BJ (cell line): ENCODE results near the gene NPAS3. TPM values are rescaled to one million over a fixed set of nuclear protein-coding genes. Genes with fewer than 3 reads are reported as not detected.

Experiments
- CTCF ChIA-PET: fragments of 350-600 bp; formaldehyde crosslinking; extraction: SDS; loops from one replicate; lab custom pipeline; 2021; ENCODE audit warnings: antibody characterized with exemption, inconsistent platforms; lab: Yijun Ruan, JAX
- POLR2A ChIA-PET: fragments of 300-600 bp; sonication (Branson Sonifier 250); formaldehyde crosslinking; extraction: SDS; loops from one replicate; lab custom pipeline; 2021; ENCODE audit warnings: antibody characterized with exemption; lab: Charles Lee
- DNase-seq: peaks from one replicate; pipeline ENCODE4 v3.0.0-alpha.2; 2011; ENCODE audit warnings: low read depth
- H3K27me3 ChIP-seq: 2 replicates; pipeline ENCODE4 v1.6.0; 2011; ENCODE audit warnings: low read length; ENCODE audit not compliant: control insufficient read depth, insufficient read depth
- H3K36me3 ChIP-seq: 2 replicates; pipeline ENCODE4 v1.5.1; 2011; ENCODE audit warnings: low read length; ENCODE audit not compliant: control insufficient read depth, insufficient read depth
- H3K4me3 ChIP-seq: 2 replicates; pipeline ENCODE4 v1.5.1; 2011; ENCODE audit warnings: low read depth, mild to moderate bottlenecking, control low read depth, low read length
- CTCF ChIP-seq: IDR thresholded peaks from 2 replicates; pipeline ENCODE4 v1.5.1; 2011; ENCODE audit warnings: low read depth, mild to moderate bottlenecking, control low read depth, inconsistent platforms, low read length, moderate library complexity; ENCODE audit not compliant: insufficient read depth
- polyA plus RNA-seq: library from polyadenylated mRNA; depleted of rRNA; stranded (reverse); fragments of >200 nt; gene quantifications from 2 replicates; pipeline ENCODE4 v1.2.3, GENCODE V29; 2011

Gene NPAS3
- polyA plus RNA-seq, 1 experiment = 0.09 TPM

- CTCF ChIA-PET = no interaction called here
- Histone ChIP-seq H3K36me3 (no peaks in the 10 kb centered on the region), H3K4me3 (no peak overlapping the region), H3K27me3 (peaks cover 50% of the 10 kb centered on the region)
- DNase-seq = no peak
- no peak for TF ChIP-seq CTCF
- POLR2A ChIA-PET = no interaction called here
Measured at GRCh38 chr14:32932914-32933628, 5.6 kb upstream of the NPAS3 start.

GRCh38 chr14:32933629-32934072 is 5.0 kb upstream of the NPAS3 start:
- Histone ChIP-seq H3K36me3 (no peaks in the 10 kb centered on the region), H3K4me3 (peak overlapping the region; percentile 12; the same call in 1 of the 2 replicates), H3K27me3 (peaks cover 50% of the 10 kb centered on the region)
- TF ChIP-seq CTCF = peak; percentile 36
- ChIA-PET POLR2A (no interaction called here), CTCF (no interaction called here)
- DNase-seq = no peak

GRCh38 chr14:32934073-32934880 is 4.4 kb upstream of the NPAS3 start:
- Histone ChIP-seq H3K27me3 (peaks cover 50% of the 10 kb centered on the region), H3K36me3 (no peaks in the 10 kb centered on the region), H3K4me3 (peak overlapping the region; percentile 22; the same call in 1 of the 2 replicates)
- ChIA-PET CTCF (interaction anchor here (0.6 kb wide), 1 partner anchor 339 kb away, joined by 3 read pairs; no protein-coding TSS in a partner anchor), POLR2A (no interaction called here)
- no peak for DNase-seq
- no peak for TF ChIP-seq CTCF

DNA sequence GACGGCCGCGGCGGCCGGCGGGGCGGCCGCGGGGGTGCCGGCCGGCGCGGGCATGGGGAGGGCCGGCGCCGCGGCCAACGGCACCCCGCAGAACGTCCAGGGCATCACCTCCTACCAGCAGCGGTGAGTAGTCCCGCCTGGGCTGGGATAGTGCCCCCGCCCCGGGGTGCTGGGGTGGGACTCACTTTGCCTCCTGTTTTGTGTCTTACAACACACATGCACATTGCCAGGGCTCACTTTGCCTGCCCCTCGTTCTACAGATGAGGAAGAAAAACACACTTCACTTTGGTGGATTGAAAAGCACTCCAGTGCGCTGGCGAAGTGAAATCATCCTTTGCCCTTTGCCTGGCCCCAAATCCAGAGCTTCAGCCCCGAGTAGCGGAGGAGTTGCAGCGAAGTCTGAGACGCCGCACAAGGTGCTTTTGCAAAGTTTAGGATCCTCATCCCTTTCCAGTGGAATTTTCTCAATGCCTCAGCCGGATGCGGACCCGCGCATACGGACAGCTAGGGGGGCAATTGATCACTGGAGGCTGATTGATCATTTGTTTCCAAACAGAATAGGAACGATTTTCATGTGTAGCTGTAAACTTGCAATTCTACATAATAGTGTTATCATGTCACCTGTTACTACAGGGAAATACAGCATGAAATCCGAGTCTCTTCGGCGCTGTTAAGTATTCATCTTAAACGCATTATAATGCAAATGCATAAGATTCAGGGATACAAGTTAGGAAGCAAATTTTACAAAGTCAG is 3.6 kb upstream of the NPAS3 start:
- no peaks in the 10 kb centered on the region for H3K36me3 ChIP-seq
- no peak for TF ChIP-seq CTCF
- ChIA-PET POLR2A (no interaction called here), CTCF (interaction anchor here (0.6 kb wide), 1 partner anchor 340 kb away, joined by 3 read pairs; no protein-coding TSS in a partner anchor)
- peaks cover 50% of the 10 kb centered on the region for H3K27me3 ChIP-seq
- H3K4me3 ChIP-seq = 0 out of 2 replicates have a peak overlapping the region, but pooled peaks have one; percentile 10
- no peak for DNase-seq
